Heart right ventricle (tissue), 16 donors: ENCODE results near the gene DENND1A. TPM values are rescaled to one million over a fixed set of nuclear protein-coding genes. Genes with fewer than 3 reads are reported as not detected.
"Not testable (repeated sequence)": the region's sequence is repeated elsewhere in the genome, so short reads cannot be mapped to it uniquely, and the experiment has no call there.

Source experiments
- ATAC-seq, 8 donors: fragments of 200-7000 bp; cut with Tn5 transposase; one replicate each; pipeline ENCODE4 v1.9.1; 2020; ENCODE audit warnings: mild to moderate bottlenecking in 8 of 8, moderate library complexity in 8 of 8, moderate number of reproducible peaks in 1 of 8
- DNase-seq, 2 donors: peaks; one replicate each; pipeline ENCODE4 v3.0.0-alpha.2; 2020
- H3K27ac ChIP-seq, 10 donors: fragments of 200-600 bp; sonication (generic) in 2 of 10; one replicate each; pipeline versions ENCODE4 v1.5.0 to v1.8.0; 2020 to 2022; ENCODE audit warnings: mild to moderate bottlenecking in 3 of 10
- H3K27me3 ChIP-seq, 7 donors: fragments of 200-600 bp; one replicate each; pipeline ENCODE4 v1.8.0; 2021 to 2022; ENCODE audit warnings: mild to moderate bottlenecking in 2 of 7
- H3K36me3 ChIP-seq, 9 donors: fragments of 200-600 bp; sonication (generic) in 1 of 9; one replicate each; pipeline versions ENCODE4 v1.5.0 to v1.8.0; 2020 to 2022; ENCODE audit warnings: mild to moderate bottlenecking in 2 of 9
- H3K4me1 ChIP-seq, 9 donors: fragments of 200-600 bp; sonication (generic) in 1 of 9; one replicate each; pipeline versions ENCODE4 v1.5.0 to v1.8.0; 2020 to 2022; ENCODE audit warnings: mild to moderate bottlenecking in 4 of 9
- H3K4me3 ChIP-seq, 10 donors: fragments of 200-600 bp; sonication (generic) in 2 of 10; one replicate each; pipeline versions ENCODE4 v1.5.0 to v1.8.0; 2020 to 2022; ENCODE audit warnings: mild to moderate bottlenecking in 7 of 10, moderate library complexity in 2 of 10
- H3K9me3 ChIP-seq, 11 donors: fragments of 200-600 bp in 10 of 11; sonication (generic) in 2 of 11; one replicate each; pipeline versions ENCODE4 v1.5.0 to v1.8.0; 2013 to 2022; ENCODE audit warnings: mild to moderate bottlenecking in 2 of 11, control low read depth in 1 of 11, moderate library complexity in 1 of 11
- WGBS, 2 donors: extraction: QIAGEN DNeasy Blood & Tissue Kit; methylation state at CpG; one replicate each; pipeline ENCODE4 v1.1.7; 2013; ENCODE audit warnings: inconsistent platforms in 1 of 2; 5-methylcytosine and 5-hydroxymethylcytosine counted together
- intact Hi-C, 10 donors: fragments of 100-400 bp; cut with DNase I; formaldehyde crosslinking; loops; one replicate each; pipeline versions ENCODE4 v1.11.1 to v1.14.2; 2022
- polyA plus RNA-seq, 2 donors: library from polyadenylated mRNA; stranded (reverse); fragments of 200-250 nt; gene quantifications; one replicate each; pipeline ENCODE4 v1.2.3, GENCODE V29; 2013
- total RNA-seq, 10 donors: library from RNA; stranded (reverse); fragmentation: NEBNext Ultra II Directional in 3 of 10; extraction: Animal tissue kit (Norgen Biotek cat#: 25700) in 3 of 10; gene quantifications; one replicate each; pipeline versions ENCODE4 v1.2.1 to v1.2.4, GENCODE V29; 2021 to 2023
- TF ChIP-seq, protein P1 (sequence below), 9 donors: fragments of 200-600 bp; sonication (generic) in 2 of 9; IDR thresholded peaks; one replicate each; pipeline versions ENCODE4 v1.5.0 to v1.8.0; 2021 to 2022; ENCODE audit warnings: antibody characterized with exemption in 9 of 9, mild to moderate bottlenecking in 5 of 9, moderate library complexity in 1 of 9
- donor health status: Arrhythmogenic right ventricular cardiomyopathy.
- donor health status: ischemic (EF 13 %, LVEDD 7.1; RV severe dilation, severe dysfunction).
- donor health status: healthy with polysubstance abuse.
- donor health status: DM: no; HTN: yes; CAD: no.
- donor health status: DM: no; HTN: no; CAD: no.
- donor health status: ischemic (EF 25% LVEDD 6.9; RV normal size, moderate dysfunction).
- donor health status: ischemic (EF 25% LVEDD 5.7; RV mildly dilated, moderate dysfunction).
- donor health status: healthy.
- donor health status: DM: yes; HTN: yes; CAD: no.
- donor health status: Ischemic cardiomyopathy.
- donor health status: ischemic (EF 35%, LVEDD 5.7; RV mildly dilated, moderate dysfunction).
- donor health status: nonischemic (EF 11% LVEDD 7.7; RV severe dilation, severe dysfunction).
- donor health status: DM: yes; HTN: yes; CAD: no.
- donor health status: PGD.
- donor health status: ischemic (EF 29% LVEDD 5.4; RV normal size, mild dysfunction).
- donor health status: nonischemic (EF 23%, LVEDD 6.1; RV moderate dilation, normal function).

DENND1A gene
- total and polyA plus RNA-seq, 12 donors: 7.3 to 19.6 (median 12.2) TPM

DNA sequence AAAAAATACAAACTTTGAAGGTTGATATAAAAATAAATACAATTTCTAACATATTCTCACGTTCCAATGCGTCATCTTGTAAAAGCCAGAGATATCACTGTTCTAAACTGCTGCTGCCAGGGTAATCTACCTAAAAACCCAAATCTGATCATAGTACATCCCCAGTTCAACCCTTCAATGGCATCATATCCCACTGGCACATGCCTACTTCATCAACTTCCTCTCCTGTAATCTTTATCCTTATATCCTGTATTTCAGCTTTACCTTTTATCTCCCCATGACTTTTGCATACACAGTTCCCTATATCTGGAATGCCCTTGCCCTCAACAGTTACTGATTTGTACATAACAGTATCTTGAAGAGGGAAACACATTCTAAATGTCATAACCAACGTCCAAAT, 7.5 kb downstream of the DENND1A start:
- WGBS, 2 donors: 55 to 77% methylated on average over 3 of the region's 3 CpGs
- Histone ChIP-seq H3K4me1 (peaks cover 0 to 38% (median 10%) of the 10 kb centered on the region in 9 donors), H3K27me3 (no peaks in the 10 kb centered on the region), H3K27ac (no peak overlapping the region), H3K36me3 (no peaks in the 10 kb centered on the region), H3K4me3 (no peak overlapping the region), H3K9me3 (peaks cover 0 to 9% (median 0%) of the 10 kb centered on the region in 11 donors)
- intact Hi-C loops: loop anchor here in 3 of 10 donors (10.0 kb wide), 2 partner anchors 58 to 178 kb away; no protein-coding TSS in a partner anchor
- TF ChIP-seq, protein P1, sequence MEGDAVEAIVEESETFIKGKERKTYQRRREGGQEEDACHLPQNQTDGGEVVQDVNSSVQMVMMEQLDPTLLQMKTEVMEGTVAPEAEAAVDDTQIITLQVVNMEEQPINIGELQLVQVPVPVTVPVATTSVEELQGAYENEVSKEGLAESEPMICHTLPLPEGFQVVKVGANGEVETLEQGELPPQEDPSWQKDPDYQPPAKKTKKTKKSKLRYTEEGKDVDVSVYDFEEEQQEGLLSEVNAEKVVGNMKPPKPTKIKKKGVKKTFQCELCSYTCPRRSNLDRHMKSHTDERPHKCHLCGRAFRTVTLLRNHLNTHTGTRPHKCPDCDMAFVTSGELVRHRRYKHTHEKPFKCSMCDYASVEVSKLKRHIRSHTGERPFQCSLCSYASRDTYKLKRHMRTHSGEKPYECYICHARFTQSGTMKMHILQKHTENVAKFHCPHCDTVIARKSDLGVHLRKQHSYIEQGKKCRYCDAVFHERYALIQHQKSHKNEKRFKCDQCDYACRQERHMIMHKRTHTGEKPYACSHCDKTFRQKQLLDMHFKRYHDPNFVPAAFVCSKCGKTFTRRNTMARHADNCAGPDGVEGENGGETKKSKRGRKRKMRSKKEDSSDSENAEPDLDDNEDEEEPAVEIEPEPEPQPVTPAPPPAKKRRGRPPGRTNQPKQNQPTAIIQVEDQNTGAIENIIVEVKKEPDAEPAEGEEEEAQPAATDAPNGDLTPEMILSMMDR (IDR thresholded peaks at IDR 0.05): no peak
- ATAC-seq: no peak
- no peak for DNase-seq

DNA sequence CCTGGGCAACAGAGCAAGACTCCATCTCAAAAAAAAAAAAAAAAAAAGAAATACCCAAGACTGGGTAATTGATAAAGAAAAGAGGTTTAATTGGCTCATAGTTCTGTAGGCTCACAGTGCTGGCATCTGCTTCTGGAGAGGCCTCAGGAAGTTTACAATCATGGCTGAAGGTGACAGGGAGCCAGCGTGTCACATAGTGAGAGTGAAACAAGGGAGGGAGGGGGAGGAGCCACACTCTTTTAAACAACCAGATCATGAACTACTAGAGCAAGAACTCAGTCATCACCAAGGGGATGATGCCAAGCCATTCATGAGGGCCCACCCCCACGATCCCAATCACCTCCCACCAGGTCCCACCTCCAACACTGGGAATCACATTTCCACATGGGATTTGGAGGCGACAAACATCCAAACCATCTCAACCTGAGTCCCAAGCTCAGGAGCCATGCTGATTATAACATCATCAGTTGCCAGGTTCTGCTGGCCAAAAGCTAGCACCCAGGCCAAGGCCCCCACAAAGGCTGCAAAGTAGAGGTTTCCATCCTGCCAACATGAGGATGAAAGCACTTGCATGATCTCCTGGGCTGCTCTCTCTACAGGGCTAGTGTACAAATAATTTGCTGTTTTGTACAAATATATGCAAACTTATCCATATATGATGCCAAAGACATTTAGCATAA, 15.3 kb downstream of the DENND1A start:
- intact Hi-C loops: no loop called here
- Histone ChIP-seq H3K9me3 (peaks cover 0 to 12% (median 0%) of the 10 kb centered on the region in 11 donors), H3K27ac (no peak overlapping the region), H3K27me3 (no peaks in the 10 kb centered on the region), H3K4me3 (no peak overlapping the region), H3K4me1 (peaks cover 0 to 13% (median 7%) of the 10 kb centered on the region in 9 donors), H3K36me3 (no peaks in the 10 kb centered on the region)
- 91 to 96% methylated on average over 3 of the region's 3 CpGs for WGBS, 2 donors
- no peak for ATAC-seq
- TF ChIP-seq, protein P1 (IDR thresholded peaks at IDR 0.05): no peak
- no peak for DNase-seq

DNA sequence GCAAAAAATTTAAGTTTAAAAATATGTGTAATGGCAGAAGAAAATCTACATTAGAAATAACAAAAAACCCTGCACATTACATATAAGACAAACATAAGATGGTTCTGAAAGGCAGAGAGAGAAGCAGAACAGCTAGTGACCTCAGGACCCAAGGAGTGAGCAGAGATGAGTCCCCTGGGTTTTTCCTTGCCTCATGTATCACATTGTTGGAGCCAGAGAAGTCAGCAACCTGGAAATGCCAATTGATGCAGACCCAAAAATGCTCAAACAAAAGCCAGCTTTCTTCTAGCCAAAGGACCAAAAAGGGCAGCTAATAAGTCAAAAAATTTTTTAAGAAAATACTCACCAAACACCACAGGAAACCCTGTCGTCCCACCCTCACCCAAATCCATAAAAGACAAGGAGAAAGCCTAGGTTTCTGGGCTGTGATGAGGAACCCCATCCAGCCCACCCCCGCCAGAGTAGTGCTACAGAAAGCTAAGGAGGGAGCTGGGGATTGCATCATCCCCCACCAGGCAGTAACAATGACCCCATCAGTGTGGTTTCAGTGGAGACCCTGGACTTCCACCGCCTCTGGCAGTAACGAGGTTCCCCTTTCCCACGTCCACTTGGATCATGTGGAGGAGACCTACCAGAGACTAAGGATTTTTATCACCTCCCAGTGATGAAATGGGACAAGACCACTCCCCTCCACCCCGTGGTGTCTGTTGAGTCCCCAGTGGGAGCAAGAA, 17.6 kb downstream of the DENND1A start:
- H3K36me3 ChIP-seq: no peaks in the 10 kb centered on the region
- no peak overlapping the region for H3K27ac ChIP-seq
- peaks cover 0 to 13% (median 7%) of the 10 kb centered on the region in 9 donors for H3K4me1 ChIP-seq
- peaks cover 0 to 12% (median 0%) of the 10 kb centered on the region in 11 donors for H3K9me3 ChIP-seq
- intact Hi-C loops: no loop called here
- no peaks in the 10 kb centered on the region for H3K27me3 ChIP-seq
- peak in 1 of 8 donors; percentile 20 for ATAC-seq
- WGBS, 2 donors: 79 to 89% methylated on average over 6 of the region's 6 CpGs
- TF ChIP-seq, protein P1 (IDR thresholded peaks at IDR 0.05): no peak
- no peak for DNase-seq
- no peak overlapping the region for H3K4me3 ChIP-seq

GRCh38 chr9:123911024-123911423, 18.9 kb downstream of the DENND1A start:
- peaks cover 0 to 12% (median 0%) of the 10 kb centered on the region in 11 donors for H3K9me3 ChIP-seq
- no peak for DNase-seq

DNA sequence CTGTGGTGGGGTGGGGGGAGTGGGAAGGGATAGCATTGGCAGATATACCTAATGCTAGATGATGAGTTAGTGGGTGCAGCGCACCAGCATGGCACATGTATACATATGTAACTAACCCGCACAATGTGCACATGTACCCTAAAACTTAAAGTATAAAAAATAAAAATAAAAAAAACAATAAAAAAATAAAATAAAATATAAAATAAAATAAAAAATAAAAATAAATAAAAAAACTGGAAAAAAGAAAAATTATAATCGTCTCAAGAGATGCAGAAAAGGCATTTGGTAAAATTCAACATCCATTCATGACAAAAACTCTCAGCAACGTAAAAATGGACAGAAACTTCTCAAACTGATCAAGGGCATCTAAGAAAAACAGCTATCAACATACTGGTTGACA, 20.7 kb downstream of the DENND1A start:
- Histone ChIP-seq H3K4me1 (peaks cover 0 to 13% (median 7%) of the 10 kb centered on the region in 9 donors), H3K9me3 (peaks cover 0 to 12% (median 0%) of the 10 kb centered on the region in 11 donors)
- WGBS, 2 donors: 94 to 97% methylated on average over 4 of the region's 4 CpGs
- intact Hi-C loops, H3K36me3 ChIP-seq, H3K27me3 ChIP-seq, H3K27ac ChIP-seq, ATAC-seq, DNase-seq, H3K4me3 ChIP-seq: not testable (repeated sequence)

More at GRCh38 chr9:123911024-123911423, 18.9 kb downstream of the DENND1A start:
- Histone ChIP-seq H3K27ac (no peak overlapping the region), H3K4me3 (no peak overlapping the region), H3K4me1 (peaks cover 0 to 13% (median 7%) of the 10 kb centered on the region in 9 donors), H3K36me3 (no peaks in the 10 kb centered on the region), H3K27me3 (no peaks in the 10 kb centered on the region)
- 92 to 97% methylated on average over 1 of the region's 1 CpG for WGBS, 2 donors
- intact Hi-C loops: no loop called here
- no peak for ATAC-seq
- TF ChIP-seq, protein P1 (IDR thresholded peaks at IDR 0.05): no peak

- DNase-seq, H3K36me3 ChIP-seq, H3K4me3 ChIP-seq, H3K27me3 ChIP-seq, H3K27ac ChIP-seq, intact Hi-C loops, H3K4me1 ChIP-seq, ATAC-seq: not testable (repeated sequence)
- 91 to 95% methylated on average over 15 to 18 of the region's 18 CpGs for WGBS, 2 donors
- peaks cover 0 to 14% (median 0%) of the 10 kb centered on the region in 11 donors for H3K9me3 ChIP-seq
Measured at GRCh38 chr9:123903550-123903949, 26.4 kb downstream of the DENND1A start.
